Measurements from ENCODE around the gene NFIC.
"Not testable (repeated sequence)": the region's sequence is repeated elsewhere in the genome, so short reads cannot be mapped to it uniquely, and the experiment has no call there.

The NFIC gene

GRCh38 chr19:3431760-3432397, 65.5 kb downstream of the NFIC start:
- DNase-seq: no peak

- DNase-seq: no peak
Observed at GRCh38 chr19:3433313-3433712, 66.9 kb downstream of the NFIC start.

GRCh38 chr19:3433805-3434540, 67.6 kb downstream of the NFIC start:
- DNase-seq: no peak

- DNase-seq: peak; percentile 98
Observed at GRCh38 chr19:3434630-3435553, 68.5 kb downstream of the NFIC start.

- DNase-seq: peak; percentile 80
Observed at GRCh38 chr19:3440082-3440481, 73.7 kb downstream of the NFIC start.

GRCh38 chr19:3441089-3441985, 75.0 kb downstream of the NFIC start:
- no peak for DNase-seq

- no peak for DNase-seq
Observed at GRCh38 chr19:3441986-3442329, 75.6 kb downstream of the NFIC start.

- DNase-seq: no peak
Observed at GRCh38 chr19:3442487-3443071, 76.2 kb downstream of the NFIC start.

- peak; percentile 46 for DNase-seq
Observed at GRCh38 chr19:3443840-3444694, 77.7 kb downstream of the NFIC start.

GRCh38 chr19:3444695-3445234, 78.4 kb downstream of the NFIC start:
- no peak for DNase-seq

GRCh38 chr19:3446657-3447056, 80.3 kb downstream of the NFIC start:
- not testable (repeated sequence) for DNase-seq

GRCh38 chr19:3448616-3449334, 82.4 kb downstream of the NFIC start:
- DNase-seq: no peak

GRCh38 chr19:3450796-3451411, 84.5 kb downstream of the NFIC start:
- DNase-seq: peak; percentile 76

GRCh38 chr19:3451451-3451866, 85.1 kb downstream of the NFIC start:
- no peak for DNase-seq

GRCh38 chr19:3452171-3452941, 86.0 kb downstream of the NFIC start:
- no peak for DNase-seq

GRCh38 chr19:3452942-3453214, 86.5 kb downstream of the NFIC start:
- DNase-seq: not testable (repeated sequence)

GRCh38 chr19:3453840-3454239, 87.5 kb downstream of the NFIC start:
- DNase-seq: no peak

GRCh38 chr19:3454656-3455392, 88.4 kb downstream of the NFIC start:
- no peak for DNase-seq

Measured in hematopoietic multipotent progenitor cell treated with erythropoietin and hydrocortisone succinate and interleukin-3 and kit ligand, for 4 days (in vitro differentiated cells).